ENCODE data around the gene NOS1AP. TPM values are rescaled to one million over a fixed set of nuclear protein-coding genes. Genes with fewer than 3 reads are reported as not detected.
A peak's percentile ranks its signal among the peaks of the same experiment; 100 is the strongest.

The NOS1AP gene
- polyA plus RNA-seq, 3 donors, result 0.12 TPM; not detected in 2

- H3K4me3 ChIP-seq (replicated peaks in 1 of 3; ENCODE audit: low read depth in 2 of 3, low read length in 3 of 3), result no peak overlapping the region
- no peak overlapping the region for H3K27ac ChIP-seq (ENCODE audit: low read depth in 1 of 2, low read length in 2 of 2)
- no peaks in the 10 kb centered on the region for H3K79me2 ChIP-seq (ENCODE audit: insufficient read depth, low read length)
- peaks cover 11 to 19% of the 10 kb centered on the region in 2 donors for H3K4me1 ChIP-seq (ENCODE audit: control insufficient read depth in 1 of 2, insufficient read depth in 2 of 2, low read length in 2 of 2)
- 100% methylated on average over 1 of the region's 5 CpGs for WGBS (ENCODE audit: insufficient coverage)
- Mint-ChIP-seq H3K36me3 (peaks cover 0 to 9% of the 10 kb centered on the region in 2 donors), H3K27ac (no peak overlapping the region), H3K9me3 (no peaks in the 10 kb centered on the region), H3K4me3 (no peak overlapping the region), H3K27me3 (ENCODE audit: low read depth in 3 of 3) (peaks cover 0 to 3% (median 1%) of the 10 kb centered on the region in 3 donors), H3K4me1 (peaks cover 32% of the 10 kb centered on the region)
- intact Hi-C loops (cut with micrococcal nuclease), result no loop called here
- H3K9me3 ChIP-seq (replicated peaks in 1 of 2; ENCODE audit: control insufficient read depth in 1 of 2, insufficient read depth in 1 of 2, low read length in 2 of 2), result no peaks in the 10 kb centered on the region
- no peak overlapping the region for H2AFZ ChIP-seq (ENCODE audit: insufficient read depth, low read depth, low read length, poor library complexity, severe bottlenecking)
- no peaks in the 10 kb centered on the region for H3K27me3 ChIP-seq (ENCODE audit: control insufficient read depth in 2 of 2, insufficient read depth in 2 of 2, low read length in 2 of 2)
- no peaks in the 10 kb centered on the region for H4K20me1 ChIP-seq (ENCODE audit: insufficient read depth, low read length)
- no peak overlapping the region for H3K9ac ChIP-seq (ENCODE audit: insufficient read depth, low read length, poor library complexity, severe bottlenecking)
- TF ChIP-seq CTCF (IDR thresholded peaks at IDR 0.05), result peak; percentile 67
- peak in 2 of 3 donors; percentile 15 to 43 for DNase-seq
- H3K36me3 ChIP-seq (replicated peaks in 1 of 2; ENCODE audit: control insufficient read depth in 1 of 2, insufficient read depth in 2 of 2, low read length in 2 of 2), result no peaks in the 10 kb centered on the region
- H3K4me2 ChIP-seq (replicated peaks; ENCODE audit: extremely low read depth, low read length, poor library complexity, severe bottlenecking), result no peak overlapping the region
Measured at GRCh38 chr1:162357681-162358266, 288.3 kb downstream of the NOS1AP start.

GRCh38 chr1:162358928-162359327 is 289.4 kb downstream of the NOS1AP start:
- H3K4me2 ChIP-seq (replicated peaks; ENCODE audit: extremely low read depth, low read length, poor library complexity, severe bottlenecking), result no peak overlapping the region
- H3K9ac ChIP-seq (ENCODE audit: insufficient read depth, low read length, poor library complexity, severe bottlenecking), result no peak overlapping the region
- Mint-ChIP-seq H3K9me3 (no peaks in the 10 kb centered on the region), H3K36me3 (peaks cover 0 to 12% of the 10 kb centered on the region in 2 donors), H3K4me3 (no peak overlapping the region), H3K27me3 (ENCODE audit: low read depth in 3 of 3) (peaks cover 0 to 2% (median 2%) of the 10 kb centered on the region in 3 donors), H3K27ac (no peak overlapping the region), H3K4me1 (peaks cover 20% of the 10 kb centered on the region)
- no peak for TF ChIP-seq CTCF (IDR thresholded peaks at IDR 0.05)
- H3K27me3 ChIP-seq (ENCODE audit: control insufficient read depth in 2 of 2, insufficient read depth in 2 of 2, low read length in 2 of 2), result no peaks in the 10 kb centered on the region
- peaks cover under 1 to 8% of the 10 kb centered on the region in 2 donors for H3K4me1 ChIP-seq (ENCODE audit: control insufficient read depth in 1 of 2, insufficient read depth in 2 of 2, low read length in 2 of 2)
- no peak overlapping the region for H3K4me3 ChIP-seq (replicated peaks in 1 of 3; ENCODE audit: low read depth in 2 of 3, low read length in 3 of 3)
- H3K79me2 ChIP-seq (ENCODE audit: insufficient read depth, low read length), result no peaks in the 10 kb centered on the region
- H3K9me3 ChIP-seq (replicated peaks in 1 of 2; ENCODE audit: control insufficient read depth in 1 of 2, insufficient read depth in 1 of 2, low read length in 2 of 2), result no peaks in the 10 kb centered on the region
- no peak for DNase-seq
- no CpG with 5 or more reads among the region's 1 CpG for WGBS (ENCODE audit: insufficient coverage)
- H3K27ac ChIP-seq (ENCODE audit: low read depth in 1 of 2, low read length in 2 of 2), result no peak overlapping the region
- H3K36me3 ChIP-seq (replicated peaks in 1 of 2; ENCODE audit: control insufficient read depth in 1 of 2, insufficient read depth in 2 of 2, low read length in 2 of 2), result no peaks in the 10 kb centered on the region
- intact Hi-C loops (cut with micrococcal nuclease), result no loop called here
- no peaks in the 10 kb centered on the region for H4K20me1 ChIP-seq (ENCODE audit: insufficient read depth, low read length)
- peak overlapping the region; percentile 1 for H2AFZ ChIP-seq (ENCODE audit: insufficient read depth, low read depth, low read length, poor library complexity, severe bottlenecking)
